Measurements from ENCODE around the gene FES.
"Not testable (repeated sequence)": the region's sequence is repeated elsewhere in the genome, so short reads cannot be mapped to it uniquely, and the experiment has no call there.

FES gene

GRCh38 chr15:90906181-90906849 lies 22.0 kb downstream of the FES start:
- H3K27me3 ChIP-seq (ENCODE audit: insufficient read depth, low read length, poor library complexity): no peaks in the 10 kb centered on the region
- DNase-seq (no peak), ATAC-seq (ENCODE audit: insufficient read depth, low read depth) (no peak)
- no peak overlapping the region for H3K27ac ChIP-seq (ENCODE audit: low read length)
- H2AFZ ChIP-seq (ENCODE audit: low read depth, low read length): no peak overlapping the region
- no peaks in the 10 kb centered on the region for H3K9me3 ChIP-seq (ENCODE audit: insufficient read depth, low read length, severe bottlenecking)
- peaks cover 13% of the 10 kb centered on the region for H4K20me1 ChIP-seq (ENCODE audit: insufficient read depth, low read length)
- H3K4me2 ChIP-seq (ENCODE audit: insufficient read depth, low read length): no peak overlapping the region
- H3K4me3 ChIP-seq (ENCODE audit: low read depth in 1 of 2, low read length in 2 of 2): no peak overlapping the region
- H3K4me1 ChIP-seq (ENCODE audit: insufficient read depth, low read length): peaks cover 23% of the 10 kb centered on the region
- H3K36me3 ChIP-seq (ENCODE audit: insufficient read depth, low read length): peaks cover 56% of the 10 kb centered on the region
- TF ChIP-seq EZH2 (IDR thresholded peaks at IDR 0.05; ENCODE audit: borderline replicate concordance, low read depth, low read length, severe bottlenecking): no peak
- TF ChIP-seq CTCF (IDR thresholded peaks at IDR 0.05; ENCODE audit: borderline replicate concordance, extremely low read depth, low read length, poor library complexity, severe bottlenecking): no peak
- H3K9ac ChIP-seq (ENCODE audit: low read depth, low read length): no peak overlapping the region
- peaks cover 15% of the 10 kb centered on the region for H3K79me2 ChIP-seq (ENCODE audit: insufficient read depth, low read length)

- H3K4me2 ChIP-seq (ENCODE audit: insufficient read depth, low read length): no peak overlapping the region
- no peak for ATAC-seq (ENCODE audit: insufficient read depth, low read depth)
- no peak for TF ChIP-seq EZH2 (IDR thresholded peaks at IDR 0.05; ENCODE audit: borderline replicate concordance, low read depth, low read length, severe bottlenecking)
- TF ChIP-seq CTCF (IDR thresholded peaks at IDR 0.05; ENCODE audit: borderline replicate concordance, extremely low read depth, low read length, poor library complexity, severe bottlenecking): no peak
Measured at GRCh38 chr15:90907051-90907660, 22.9 kb downstream of the FES start.

DNA sequence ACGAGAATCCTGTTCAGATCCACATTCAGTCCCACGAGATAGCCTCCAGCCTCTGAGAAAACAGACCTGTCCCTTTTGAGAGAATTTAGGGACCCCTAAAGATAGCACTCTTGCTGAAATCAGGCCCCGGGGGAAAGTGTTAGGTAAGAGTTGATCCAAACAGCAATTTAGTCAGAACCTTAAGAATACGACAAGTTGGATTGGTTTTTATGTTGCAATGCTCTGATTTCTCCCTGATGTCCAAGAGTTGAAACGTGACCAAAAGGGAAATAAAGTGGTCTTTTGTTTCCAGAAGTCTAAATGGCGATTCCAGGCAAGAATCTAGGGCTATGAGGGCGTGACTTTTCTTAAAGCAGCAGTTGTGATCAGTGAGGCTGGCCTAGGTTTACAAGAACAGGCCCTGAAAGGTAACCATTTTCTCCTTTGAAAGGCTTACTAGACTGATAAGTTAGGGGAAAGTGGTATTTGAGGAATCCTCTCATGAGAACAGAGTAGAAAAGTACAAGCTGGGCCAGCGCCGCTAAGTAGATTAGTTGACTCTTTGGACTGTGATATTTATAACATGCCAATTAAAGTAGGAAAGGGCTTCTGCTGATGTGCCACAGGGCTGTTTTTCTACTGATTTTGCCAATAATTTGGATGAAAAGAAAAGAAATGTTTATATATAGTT lies 23.7 kb downstream of the FES start:
- DNase-seq (no peak), ATAC-seq (ENCODE audit: insufficient read depth, low read depth) (no peak)
- Histone ChIP-seq H3K4me1 (ENCODE audit: insufficient read depth, low read length) (peaks cover 13% of the 10 kb centered on the region), H3K79me2 (ENCODE audit: insufficient read depth, low read length) (peaks cover 13% of the 10 kb centered on the region), H3K9ac (ENCODE audit: low read depth, low read length) (no peak overlapping the region), H3K36me3 (ENCODE audit: insufficient read depth, low read length) (peaks cover 72% of the 10 kb centered on the region), H3K4me3 (ENCODE audit: low read depth in 1 of 2, low read length in 2 of 2) (no peak overlapping the region), H4K20me1 (ENCODE audit: insufficient read depth, low read length) (peaks cover 13% of the 10 kb centered on the region), H3K9me3 (ENCODE audit: insufficient read depth, low read length, severe bottlenecking) (no peaks in the 10 kb centered on the region), H3K4me2 (ENCODE audit: insufficient read depth, low read length) (no peak overlapping the region), H2AFZ (ENCODE audit: low read depth, low read length) (no peak overlapping the region), H3K27ac (ENCODE audit: low read length) (no peak overlapping the region), H3K27me3 (ENCODE audit: insufficient read depth, low read length, poor library complexity) (no peaks in the 10 kb centered on the region)
- TF ChIP-seq CTCF (IDR thresholded peaks at IDR 0.05; ENCODE audit: borderline replicate concordance, extremely low read depth, low read length, poor library complexity, severe bottlenecking) (no peak), EZH2 (IDR thresholded peaks at IDR 0.05; ENCODE audit: borderline replicate concordance, low read depth, low read length, severe bottlenecking) (no peak)

More at GRCh38 chr15:90907051-90907660, 22.9 kb downstream of the FES start:
- DNase-seq: no peak
- H2AFZ ChIP-seq (ENCODE audit: low read depth, low read length): no peak overlapping the region
- H3K36me3 ChIP-seq (ENCODE audit: insufficient read depth, low read length): peaks cover 64% of the 10 kb centered on the region
- H4K20me1 ChIP-seq (ENCODE audit: insufficient read depth, low read length): peaks cover 13% of the 10 kb centered on the region
- H3K9ac ChIP-seq (ENCODE audit: low read depth, low read length): no peak overlapping the region
- peaks cover 15% of the 10 kb centered on the region for H3K79me2 ChIP-seq (ENCODE audit: insufficient read depth, low read length)
- no peaks in the 10 kb centered on the region for H3K9me3 ChIP-seq (ENCODE audit: insufficient read depth, low read length, severe bottlenecking)
- no peaks in the 10 kb centered on the region for H3K27me3 ChIP-seq (ENCODE audit: insufficient read depth, low read length, poor library complexity)
- no peak overlapping the region for H3K27ac ChIP-seq (ENCODE audit: low read length)
- H3K4me1 ChIP-seq (ENCODE audit: insufficient read depth, low read length): peaks cover 15% of the 10 kb centered on the region
- H3K4me3 ChIP-seq (ENCODE audit: low read depth in 1 of 2, low read length in 2 of 2): no peak overlapping the region

- DNase-seq; H3K4me3 ChIP-seq (ENCODE audit: low read depth in 1 of 2, low read length in 2 of 2); H3K9me3 ChIP-seq (ENCODE audit: insufficient read depth, low read length, severe bottlenecking); H3K9ac ChIP-seq (ENCODE audit: low read depth, low read length); H3K27me3 ChIP-seq (ENCODE audit: insufficient read depth, low read length, poor library complexity); H3K79me2 ChIP-seq (ENCODE audit: insufficient read depth, low read length); H3K4me2 ChIP-seq (ENCODE audit: insufficient read depth, low read length); H2AFZ ChIP-seq (ENCODE audit: low read depth, low read length); H3K4me1 ChIP-seq (ENCODE audit: insufficient read depth, low read length); H3K27ac ChIP-seq (ENCODE audit: low read length); ATAC-seq (ENCODE audit: insufficient read depth, low read depth): not testable (repeated sequence)
- Histone ChIP-seq H4K20me1 (ENCODE audit: insufficient read depth, low read length) (0 out of 2 replicates have a peak, but pooled peaks cover 10% of the 10 kb centered on the region), H3K36me3 (ENCODE audit: insufficient read depth, low read length) (peaks cover 85% of the 10 kb centered on the region)
Measured at GRCh38 chr15:90909449-90909848, 25.1 kb downstream of the FES start.
